ENCODE measurements around the gene ELAVL1. TPM values are rescaled to one million over a fixed set of nuclear protein-coding genes. Genes with fewer than 3 reads are reported as not detected.

The ELAVL1 gene
- total and polyA plus RNA-seq, 2 donors (not counting 1 experiment from before 2014, with no cell fraction given): 21.8 to 63.5 TPM

DNA sequence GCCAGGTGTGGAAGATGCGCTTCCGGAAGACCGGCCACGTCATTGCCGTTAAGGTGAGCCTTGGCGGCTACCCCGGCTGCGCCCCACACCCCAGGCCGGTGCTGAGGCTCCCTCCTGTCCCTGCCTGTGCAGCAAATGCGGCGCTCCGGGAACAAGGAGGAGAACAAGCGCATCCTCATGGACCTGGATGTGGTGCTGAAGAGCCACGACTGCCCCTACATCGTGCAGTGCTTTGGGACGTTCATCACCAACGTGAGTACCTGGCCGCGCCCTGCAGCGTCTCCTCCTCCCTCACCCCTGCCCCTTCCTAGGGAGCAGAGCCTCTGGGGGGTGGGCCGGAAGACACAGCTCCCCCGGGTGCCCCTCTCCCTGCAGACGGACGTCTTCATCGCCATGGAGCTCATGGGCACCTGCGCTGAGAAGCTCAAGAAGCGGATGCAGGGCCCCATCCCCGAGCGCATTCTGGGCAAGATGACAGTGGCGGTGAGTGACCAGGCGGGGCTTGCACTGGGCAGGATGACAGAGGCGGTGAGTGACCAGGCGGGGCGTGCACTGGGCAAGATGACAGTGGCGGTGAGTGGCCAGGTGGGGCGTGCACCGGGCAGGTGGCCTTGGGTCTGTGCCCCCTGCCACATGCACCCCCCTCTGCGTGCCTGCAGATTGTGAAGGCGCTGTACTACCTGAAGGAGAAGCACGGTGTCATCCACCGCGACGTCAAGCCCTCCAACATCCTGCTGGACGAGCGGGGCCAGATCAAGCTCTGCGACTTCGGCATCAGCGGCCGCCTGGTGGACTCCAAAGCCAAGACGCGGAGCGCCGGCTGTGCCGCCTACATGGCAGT, 94.9 kb downstream of the ELAVL1 start:
- H3K4me1 Mint-ChIP-seq: peaks cover 7% of the 10 kb centered on the region
- TF ChIP-seq EZH2 (IDR thresholded peaks at IDR 0.05; ENCODE audit: borderline replicate concordance, insufficient read depth, low read depth, low read length, poor library complexity, severe bottlenecking): no peak
- TF ChIP-seq, protein P1, sequence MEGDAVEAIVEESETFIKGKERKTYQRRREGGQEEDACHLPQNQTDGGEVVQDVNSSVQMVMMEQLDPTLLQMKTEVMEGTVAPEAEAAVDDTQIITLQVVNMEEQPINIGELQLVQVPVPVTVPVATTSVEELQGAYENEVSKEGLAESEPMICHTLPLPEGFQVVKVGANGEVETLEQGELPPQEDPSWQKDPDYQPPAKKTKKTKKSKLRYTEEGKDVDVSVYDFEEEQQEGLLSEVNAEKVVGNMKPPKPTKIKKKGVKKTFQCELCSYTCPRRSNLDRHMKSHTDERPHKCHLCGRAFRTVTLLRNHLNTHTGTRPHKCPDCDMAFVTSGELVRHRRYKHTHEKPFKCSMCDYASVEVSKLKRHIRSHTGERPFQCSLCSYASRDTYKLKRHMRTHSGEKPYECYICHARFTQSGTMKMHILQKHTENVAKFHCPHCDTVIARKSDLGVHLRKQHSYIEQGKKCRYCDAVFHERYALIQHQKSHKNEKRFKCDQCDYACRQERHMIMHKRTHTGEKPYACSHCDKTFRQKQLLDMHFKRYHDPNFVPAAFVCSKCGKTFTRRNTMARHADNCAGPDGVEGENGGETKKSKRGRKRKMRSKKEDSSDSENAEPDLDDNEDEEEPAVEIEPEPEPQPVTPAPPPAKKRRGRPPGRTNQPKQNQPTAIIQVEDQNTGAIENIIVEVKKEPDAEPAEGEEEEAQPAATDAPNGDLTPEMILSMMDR (IDR thresholded peaks at IDR 0.05): no peak
- Histone ChIP-seq H3K4me2 (replicated peaks; ENCODE audit: low read depth, low read length, poor library complexity, severe bottlenecking) (no peak overlapping the region), H3K9me3 (ENCODE audit: control extremely low read depth in 1 of 3, control insufficient read depth in 2 of 3, insufficient read depth in 1 of 3, low read length in 2 of 3) (peaks cover 0 to 2% (median 0%) of the 10 kb centered on the region in 3 donors), H3K27me3 (replicated peaks in 1 of 4; ENCODE audit: control extremely low read depth in 1 of 4, control insufficient read depth in 3 of 4, insufficient read depth in 4 of 4, low read length in 3 of 4) (peaks cover 0 to 10% (median 4%) of the 10 kb centered on the region in 4 experiments), H3K79me2 (ENCODE audit: control insufficient read depth, insufficient read depth, low read length) (peaks cover 25% of the 10 kb centered on the region), H2AFZ (ENCODE audit: insufficient read depth, low read depth, low read length, poor library complexity, severe bottlenecking) (no peak overlapping the region), H3K9ac (ENCODE audit: low read length) (no peak overlapping the region), H3K36me3 (replicated peaks in 1 of 2; ENCODE audit: control extremely low read depth in 1 of 2, control insufficient read depth in 1 of 2, extremely low read depth in 1 of 2, insufficient read depth in 2 of 2, low read length in 1 of 2) (peaks cover 3 to 40% of the 10 kb centered on the region in 2 experiments), H3K4me3 (ENCODE audit: control extremely low read depth in 1 of 5, extremely low read depth in 1 of 5, insufficient read depth in 1 of 5, low read depth in 2 of 5, low read length in 4 of 5) (no peak overlapping the region), H4K20me1 (ENCODE audit: control insufficient read depth, insufficient read depth, low read length, poor library complexity, severe bottlenecking) (peaks cover 85% of the 10 kb centered on the region), H3K4me1 (ENCODE audit: control insufficient read depth in 2 of 2, insufficient read depth in 2 of 2, low read length in 2 of 2) (peaks cover 3 to 4% of the 10 kb centered on the region in 2 donors), H3K27ac (ENCODE audit: low read length in 2 of 2) (no peak overlapping the region)
- no peaks in the 10 kb centered on the region for H3K9me3 Mint-ChIP-seq (ENCODE audit: insufficient read depth)
- H3K4me3 Mint-ChIP-seq: no peak overlapping the region
- ChIA-PET CTCF (no interaction called here), POLR2A (interaction anchor here (0.5 kb wide), 1 partner anchor 19 kb away, joined by 4 read pairs; no protein-coding TSS in a partner anchor)
- WGBS (ENCODE audit: insufficient coverage): 98% methylated on average over 48 of the region's 54 CpGs
- H3K27me3 Mint-ChIP-seq: peaks cover 5% of the 10 kb centered on the region
- DNase-seq (no peak), ATAC-seq (ENCODE audit: low read depth) (no peak)
- intact Hi-C loops (cut with micrococcal nuclease): no loop called here
- H3K27ac Mint-ChIP-seq: no peak overlapping the region

DNA sequence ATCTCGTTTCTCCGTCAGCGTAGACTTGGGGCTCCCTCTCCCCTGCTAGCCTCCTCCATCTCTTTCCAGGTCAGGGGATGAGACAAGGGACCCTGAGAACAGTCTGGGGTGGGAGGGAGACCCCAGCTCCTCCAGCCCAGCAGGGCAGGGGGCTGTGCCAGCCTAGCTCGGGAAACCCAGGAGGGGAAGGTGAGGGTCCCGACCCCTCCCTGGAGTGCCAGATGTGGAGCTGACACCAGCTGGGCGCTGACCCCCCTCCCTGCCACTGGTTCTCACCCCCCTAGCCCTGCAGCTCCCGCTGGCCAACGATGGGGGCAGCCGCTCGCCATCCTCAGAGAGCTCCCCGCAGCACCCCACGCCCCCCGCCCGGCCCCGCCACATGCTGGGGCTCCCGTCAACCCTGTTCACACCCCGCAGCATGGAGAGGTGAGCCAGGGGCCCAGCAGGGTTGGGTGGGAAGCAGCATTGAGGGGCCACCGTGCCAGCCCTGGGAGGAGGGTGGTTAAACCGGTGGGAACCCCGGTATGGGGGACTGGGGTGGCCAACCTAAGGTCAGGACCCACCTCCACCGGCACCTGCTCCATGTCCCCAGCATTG, 95.9 kb downstream of the ELAVL1 start:
- H3K4me3 Mint-ChIP-seq: no peak overlapping the region
- CTCF ChIA-PET: no interaction called here
- Histone ChIP-seq H3K9me3 (ENCODE audit: control extremely low read depth in 1 of 3, control insufficient read depth in 2 of 3, insufficient read depth in 1 of 3, low read length in 2 of 3) (no peaks in the 10 kb centered on the region), H3K4me1 (ENCODE audit: control insufficient read depth in 2 of 2, insufficient read depth in 2 of 2, low read length in 2 of 2) (peaks cover 8 to 10% of the 10 kb centered on the region in 2 donors), H3K36me3 (replicated peaks in 1 of 2; ENCODE audit: control extremely low read depth in 1 of 2, control insufficient read depth in 1 of 2, extremely low read depth in 1 of 2, insufficient read depth in 2 of 2, low read length in 1 of 2) (peaks cover 3 to 41% of the 10 kb centered on the region in 2 experiments), H3K4me3 (ENCODE audit: control extremely low read depth in 1 of 5, extremely low read depth in 1 of 5, insufficient read depth in 1 of 5, low read depth in 2 of 5, low read length in 4 of 5) (no peak overlapping the region), H3K79me2 (ENCODE audit: control insufficient read depth, insufficient read depth, low read length) (peaks cover 35% of the 10 kb centered on the region), H3K4me2 (replicated peaks; ENCODE audit: low read depth, low read length, poor library complexity, severe bottlenecking) (no peak overlapping the region), H3K27me3 (replicated peaks in 1 of 4; ENCODE audit: control extremely low read depth in 1 of 4, control insufficient read depth in 3 of 4, insufficient read depth in 4 of 4, low read length in 3 of 4) (peaks cover 0 to 2% (median under 1%) of the 10 kb centered on the region in 4 experiments), H3K9ac (ENCODE audit: low read length) (no peak overlapping the region), H2AFZ (ENCODE audit: insufficient read depth, low read depth, low read length, poor library complexity, severe bottlenecking) (no peak overlapping the region), H4K20me1 (ENCODE audit: control insufficient read depth, insufficient read depth, low read length, poor library complexity, severe bottlenecking) (peaks cover 93% of the 10 kb centered on the region), H3K27ac (ENCODE audit: low read length in 2 of 2) (no peak overlapping the region)
- H3K27ac Mint-ChIP-seq: no peak overlapping the region
- no peak for DNase-seq
- POLR2A ChIA-PET: interaction anchor here (0.6 kb wide), 1 partner anchor 47 kb away, joined by 5 read pairs; no protein-coding TSS in a partner anchor
- H3K27me3 Mint-ChIP-seq: no peaks in the 10 kb centered on the region
- intact Hi-C loops (cut with micrococcal nuclease): no loop called here
- no peaks in the 10 kb centered on the region for H3K9me3 Mint-ChIP-seq (ENCODE audit: insufficient read depth)
- no peak for ATAC-seq (ENCODE audit: low read depth)
- peaks cover 14% of the 10 kb centered on the region for H3K4me1 Mint-ChIP-seq
- TF ChIP-seq, protein P1 (IDR thresholded peaks at IDR 0.05): no peak
- TF ChIP-seq EZH2 (IDR thresholded peaks at IDR 0.05; ENCODE audit: borderline replicate concordance, insufficient read depth, low read depth, low read length, poor library complexity, severe bottlenecking): no peak
- 95% methylated on average over 18 of the region's 21 CpGs for WGBS (ENCODE audit: insufficient coverage)

All from B cell (primary cell).